ENCODE results near the gene TSPAN6.

GRCh38 chrX:100625985-100626491 lies 10.6 kb downstream of the TSPAN6 start:
- TF ChIP-seq, protein P1, sequence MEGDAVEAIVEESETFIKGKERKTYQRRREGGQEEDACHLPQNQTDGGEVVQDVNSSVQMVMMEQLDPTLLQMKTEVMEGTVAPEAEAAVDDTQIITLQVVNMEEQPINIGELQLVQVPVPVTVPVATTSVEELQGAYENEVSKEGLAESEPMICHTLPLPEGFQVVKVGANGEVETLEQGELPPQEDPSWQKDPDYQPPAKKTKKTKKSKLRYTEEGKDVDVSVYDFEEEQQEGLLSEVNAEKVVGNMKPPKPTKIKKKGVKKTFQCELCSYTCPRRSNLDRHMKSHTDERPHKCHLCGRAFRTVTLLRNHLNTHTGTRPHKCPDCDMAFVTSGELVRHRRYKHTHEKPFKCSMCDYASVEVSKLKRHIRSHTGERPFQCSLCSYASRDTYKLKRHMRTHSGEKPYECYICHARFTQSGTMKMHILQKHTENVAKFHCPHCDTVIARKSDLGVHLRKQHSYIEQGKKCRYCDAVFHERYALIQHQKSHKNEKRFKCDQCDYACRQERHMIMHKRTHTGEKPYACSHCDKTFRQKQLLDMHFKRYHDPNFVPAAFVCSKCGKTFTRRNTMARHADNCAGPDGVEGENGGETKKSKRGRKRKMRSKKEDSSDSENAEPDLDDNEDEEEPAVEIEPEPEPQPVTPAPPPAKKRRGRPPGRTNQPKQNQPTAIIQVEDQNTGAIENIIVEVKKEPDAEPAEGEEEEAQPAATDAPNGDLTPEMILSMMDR (IDR thresholded peaks at IDR 0.05; ENCODE audit: insufficient read depth, low read depth, low read length) = no peak
- TF ChIP-seq EZH2 (IDR thresholded peaks at IDR 0.05; ENCODE audit: insufficient read depth, low read length) = no peak
